ENCODE measurements around the gene EFCAB9.
A peak's percentile ranks its signal among the peaks of the same experiment; 100 is the strongest.
"Not testable (repeated sequence)": the region's sequence is repeated elsewhere in the genome, so short reads cannot be mapped to it uniquely, and the experiment has no call there.

The EFCAB9 gene

DNA sequence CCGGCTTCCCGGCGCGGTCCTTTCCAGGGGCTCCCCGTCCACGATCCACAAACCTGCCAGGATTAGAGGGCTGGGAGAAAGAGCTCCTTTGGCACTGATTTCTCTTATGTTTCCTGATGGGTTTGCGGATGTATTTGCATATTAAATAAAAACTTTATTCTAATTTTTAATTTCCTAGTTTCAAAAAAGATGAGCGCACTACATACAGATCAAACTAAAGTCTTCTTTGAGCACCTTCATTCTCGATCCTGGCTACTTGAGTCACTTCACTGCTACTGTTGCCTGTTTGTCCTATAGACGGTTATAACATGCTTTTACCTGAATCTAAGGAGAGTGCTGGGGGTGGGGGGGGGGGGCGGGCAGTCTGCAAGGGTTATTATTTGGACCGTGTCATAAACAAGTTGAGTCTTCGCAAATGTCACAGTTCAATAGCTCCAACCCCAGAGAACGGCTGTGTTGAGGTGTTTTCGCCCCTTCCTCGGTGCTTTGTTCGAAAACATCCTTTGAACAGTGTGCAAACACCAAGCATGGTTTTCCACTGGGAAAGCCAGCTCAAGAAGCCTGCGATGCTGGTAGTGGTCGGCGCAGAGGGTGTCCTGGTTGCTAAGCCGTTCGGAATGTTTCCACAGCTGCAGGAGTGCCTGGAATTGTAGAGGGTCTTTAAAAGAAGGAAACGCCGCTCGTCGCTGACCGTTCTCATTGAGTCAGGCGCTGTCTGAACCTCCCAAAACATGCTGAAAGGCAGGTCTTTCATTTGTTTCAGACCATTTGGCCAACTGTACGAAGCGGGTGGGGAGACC is 4.9 kb upstream of the EFCAB9 start:
- no peak overlapping the region for H2AFZ ChIP-seq (ENCODE audit: low read length, unreplicated experiment)
- H3K4me3 ChIP-seq (ENCODE audit: low read depth, low read length): peak overlapping the region; percentile 94

DNA sequence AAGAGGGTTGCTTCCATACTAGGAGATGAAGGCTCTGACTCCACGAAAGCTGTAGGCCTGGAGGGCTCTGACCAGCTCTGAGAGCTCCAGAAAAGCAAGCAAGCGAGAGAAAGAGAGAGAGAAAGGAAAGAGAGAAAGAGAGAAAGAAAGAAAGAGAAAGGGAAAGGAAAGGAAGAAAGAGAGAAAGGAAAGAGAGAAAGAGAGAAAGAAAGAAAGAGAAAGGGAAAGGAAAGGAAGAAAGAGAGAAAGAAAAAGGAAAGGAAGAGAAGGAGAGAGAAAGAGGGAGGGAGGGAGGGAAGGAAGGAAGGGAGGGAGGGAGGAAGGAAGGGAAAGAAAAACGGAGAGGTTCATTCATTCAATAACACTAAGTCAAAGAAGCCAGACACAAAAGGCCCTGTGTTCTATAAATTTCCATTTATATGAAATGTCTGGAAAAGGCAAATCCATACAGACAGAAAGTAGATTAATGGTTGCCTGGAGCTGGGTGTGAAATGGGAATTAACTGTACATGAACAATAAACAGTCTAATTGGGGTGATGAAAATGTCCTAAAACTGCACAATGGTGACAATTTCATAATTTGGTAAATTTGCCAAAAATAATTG is 4.2 kb upstream of the EFCAB9 start:
- Histone ChIP-seq H3K27ac (ENCODE audit: low read depth, low read length) (no peak overlapping the region), H3K27me3 (ENCODE audit: insufficient read depth, low read length) (no peaks in the 10 kb centered on the region), H2AFZ (ENCODE audit: low read length, unreplicated experiment) (no peak overlapping the region), H3K4me3 (ENCODE audit: low read depth, low read length) (no peak overlapping the region), H3K36me3 (ENCODE audit: insufficient read depth, low read length) (no peaks in the 10 kb centered on the region), H3K4me1 (ENCODE audit: control insufficient read depth, insufficient read depth, low read length, unreplicated experiment) (peaks cover 15% of the 10 kb centered on the region), H3K79me2 (ENCODE audit: control insufficient read depth, insufficient read depth, low read length, unreplicated experiment) (peaks cover 22% of the 10 kb centered on the region)

More for the DNA sequence above, 4.9 kb upstream of the EFCAB9 start:
- Histone ChIP-seq H3K27ac (ENCODE audit: low read depth, low read length) (no peak overlapping the region), H3K4me1 (ENCODE audit: control insufficient read depth, insufficient read depth, low read length, unreplicated experiment) (peaks cover 15% of the 10 kb centered on the region), H3K27me3 (ENCODE audit: insufficient read depth, low read length) (no peaks in the 10 kb centered on the region), H3K79me2 (ENCODE audit: control insufficient read depth, insufficient read depth, low read length, unreplicated experiment) (peaks cover 27% of the 10 kb centered on the region), H3K36me3 (ENCODE audit: insufficient read depth, low read length) (no peaks in the 10 kb centered on the region)

GRCh38 chr5:172194985-172195774 is 1.2 kb downstream of the EFCAB9 start:
- no peaks in the 10 kb centered on the region for H3K27me3 ChIP-seq (ENCODE audit: insufficient read depth, low read length)

DNA sequence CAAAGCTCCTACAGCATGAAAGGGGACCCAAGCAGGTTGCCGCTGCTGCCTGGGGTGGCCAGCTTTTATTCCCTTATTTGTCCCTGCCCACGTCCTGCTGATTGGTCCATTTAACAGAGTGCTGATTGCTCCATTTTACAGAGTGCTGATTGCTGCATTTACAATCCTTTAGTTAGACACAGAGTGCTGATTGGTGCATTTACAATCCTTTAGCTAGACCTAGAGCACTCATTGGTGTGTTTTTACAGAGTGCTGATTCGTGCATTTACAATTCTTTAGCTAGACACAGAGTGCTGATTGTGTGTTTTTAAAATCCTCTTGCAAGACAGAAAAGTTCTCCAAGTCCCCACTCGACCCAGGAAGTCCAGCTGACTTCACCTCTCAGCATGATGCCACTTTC is 3.8 kb downstream of the EFCAB9 start:
- H3K4me1 ChIP-seq (ENCODE audit: control insufficient read depth, insufficient read depth, low read length, unreplicated experiment); H3K27ac ChIP-seq (ENCODE audit: low read depth, low read length); H3K79me2 ChIP-seq (ENCODE audit: control insufficient read depth, insufficient read depth, low read length, unreplicated experiment); H2AFZ ChIP-seq (ENCODE audit: low read length, unreplicated experiment); H3K36me3 ChIP-seq (ENCODE audit: insufficient read depth, low read length); H3K27me3 ChIP-seq (ENCODE audit: insufficient read depth, low read length); H3K4me3 ChIP-seq (ENCODE audit: low read depth, low read length): not testable (repeated sequence)

More at GRCh38 chr5:172194985-172195774, 1.2 kb downstream of the EFCAB9 start:
- H3K27ac ChIP-seq (ENCODE audit: low read depth, low read length): no peak overlapping the region
- H3K4me3 ChIP-seq (ENCODE audit: low read depth, low read length): no peak overlapping the region
- H3K4me1 ChIP-seq (ENCODE audit: control insufficient read depth, insufficient read depth, low read length, unreplicated experiment): no peaks in the 10 kb centered on the region
- no peaks in the 10 kb centered on the region for H3K79me2 ChIP-seq (ENCODE audit: control insufficient read depth, insufficient read depth, low read length, unreplicated experiment)
- H3K36me3 ChIP-seq (ENCODE audit: insufficient read depth, low read length): no peaks in the 10 kb centered on the region
- H2AFZ ChIP-seq (ENCODE audit: low read length, unreplicated experiment): no peak overlapping the region

GRCh38 chr5:172199446-172199845 is 5.5 kb downstream of the EFCAB9 start:
- Histone ChIP-seq H3K27ac (ENCODE audit: low read depth, low read length) (no peak overlapping the region), H3K79me2 (ENCODE audit: control insufficient read depth, insufficient read depth, low read length, unreplicated experiment) (no peaks in the 10 kb centered on the region), H2AFZ (ENCODE audit: low read length, unreplicated experiment) (no peak overlapping the region), H3K27me3 (ENCODE audit: insufficient read depth, low read length) (no peaks in the 10 kb centered on the region), H3K36me3 (ENCODE audit: insufficient read depth, low read length) (no peaks in the 10 kb centered on the region), H3K4me1 (ENCODE audit: control insufficient read depth, insufficient read depth, low read length, unreplicated experiment) (no peaks in the 10 kb centered on the region), H3K4me3 (ENCODE audit: low read depth, low read length) (no peak overlapping the region)

GRCh38 chr5:172200476-172200875 is 6.5 kb downstream of the EFCAB9 start:
- Histone ChIP-seq H3K27ac (ENCODE audit: low read depth, low read length) (no peak overlapping the region), H2AFZ (ENCODE audit: low read length, unreplicated experiment) (no peak overlapping the region), H3K4me1 (ENCODE audit: control insufficient read depth, insufficient read depth, low read length, unreplicated experiment) (no peaks in the 10 kb centered on the region), H3K36me3 (ENCODE audit: insufficient read depth, low read length) (no peaks in the 10 kb centered on the region), H3K4me3 (ENCODE audit: low read depth, low read length) (no peak overlapping the region), H3K27me3 (ENCODE audit: insufficient read depth, low read length) (no peaks in the 10 kb centered on the region), H3K79me2 (ENCODE audit: control insufficient read depth, insufficient read depth, low read length, unreplicated experiment) (no peaks in the 10 kb centered on the region)

GRCh38 chr5:172205984-172206383 is 12.0 kb downstream of the EFCAB9 start:
- not testable (repeated sequence) for H3K79me2 ChIP-seq (ENCODE audit: control insufficient read depth, insufficient read depth, low read length, unreplicated experiment); H3K27me3 ChIP-seq (ENCODE audit: insufficient read depth, low read length); H3K27ac ChIP-seq (ENCODE audit: low read depth, low read length); H3K4me1 ChIP-seq (ENCODE audit: control insufficient read depth, insufficient read depth, low read length, unreplicated experiment); H2AFZ ChIP-seq (ENCODE audit: low read length, unreplicated experiment); H3K36me3 ChIP-seq (ENCODE audit: insufficient read depth, low read length); H3K4me3 ChIP-seq (ENCODE audit: low read depth, low read length)

- H2AFZ ChIP-seq (ENCODE audit: low read length, unreplicated experiment): no peak overlapping the region
Observed at GRCh38 chr5:172207511-172207910, 13.5 kb downstream of the EFCAB9 start.

DNA sequence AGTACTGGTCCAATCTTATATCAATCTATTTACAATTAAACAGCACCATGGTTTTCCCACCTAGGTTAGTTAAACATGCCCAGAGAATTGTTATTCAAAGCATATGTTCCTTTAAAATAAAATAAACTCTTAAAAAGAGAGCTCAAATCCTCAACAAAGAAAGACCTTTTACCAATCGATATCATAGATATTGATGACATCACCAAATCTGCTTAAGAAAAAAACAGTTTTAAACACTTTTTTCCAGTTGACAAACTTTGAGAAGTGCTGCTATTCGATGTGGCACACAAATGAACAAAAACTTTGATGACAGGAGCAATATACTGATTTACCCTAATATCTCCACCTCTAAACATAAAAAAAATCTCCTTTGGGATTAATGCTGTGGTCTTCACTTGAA is 15.7 kb downstream of the EFCAB9 start:
- H3K4me1 ChIP-seq (ENCODE audit: control insufficient read depth, insufficient read depth, low read length, unreplicated experiment): no peaks in the 10 kb centered on the region

More at GRCh38 chr5:172207511-172207910, 13.5 kb downstream of the EFCAB9 start:
- Histone ChIP-seq H3K4me1 (ENCODE audit: control insufficient read depth, insufficient read depth, low read length, unreplicated experiment) (no peaks in the 10 kb centered on the region), H3K4me3 (ENCODE audit: low read depth, low read length) (no peak overlapping the region), H3K79me2 (ENCODE audit: control insufficient read depth, insufficient read depth, low read length, unreplicated experiment) (no peaks in the 10 kb centered on the region), H3K27ac (ENCODE audit: low read depth, low read length) (no peak overlapping the region), H3K27me3 (ENCODE audit: insufficient read depth, low read length) (no peaks in the 10 kb centered on the region), H3K36me3 (ENCODE audit: insufficient read depth, low read length) (peaks cover 6% of the 10 kb centered on the region; the same call in 1 of the 2 replicates)

GRCh38 chr5:172211676-172212075 is 17.7 kb downstream of the EFCAB9 start:
- H3K4me3 ChIP-seq (ENCODE audit: low read depth, low read length): no peak overlapping the region
- H3K4me1 ChIP-seq (ENCODE audit: control insufficient read depth, insufficient read depth, low read length, unreplicated experiment): peaks cover 3% of the 10 kb centered on the region
- H3K27me3 ChIP-seq (ENCODE audit: insufficient read depth, low read length): no peaks in the 10 kb centered on the region
- H3K36me3 ChIP-seq (ENCODE audit: insufficient read depth, low read length): peaks cover 12% of the 10 kb centered on the region; the same call in 1 of the 2 replicates
- H3K79me2 ChIP-seq (ENCODE audit: control insufficient read depth, insufficient read depth, low read length, unreplicated experiment): peaks cover 6% of the 10 kb centered on the region
- H3K27ac ChIP-seq (ENCODE audit: low read depth, low read length): no peak overlapping the region
- no peak overlapping the region for H2AFZ ChIP-seq (ENCODE audit: low read length, unreplicated experiment)

More for the DNA sequence above, 15.7 kb downstream of the EFCAB9 start:
- Histone ChIP-seq H3K27ac (ENCODE audit: low read depth, low read length) (no peak overlapping the region), H3K4me3 (ENCODE audit: low read depth, low read length) (no peak overlapping the region), H2AFZ (ENCODE audit: low read length, unreplicated experiment) (no peak overlapping the region), H3K36me3 (ENCODE audit: insufficient read depth, low read length) (peaks cover 12% of the 10 kb centered on the region; the same call in 1 of the 2 replicates), H3K79me2 (ENCODE audit: control insufficient read depth, insufficient read depth, low read length, unreplicated experiment) (no peaks in the 10 kb centered on the region), H3K27me3 (ENCODE audit: insufficient read depth, low read length) (no peaks in the 10 kb centered on the region)
